Measurements from ENCODE around the gene PDCL3. TPM values are rescaled to one million over a fixed set of nuclear protein-coding genes. Genes with fewer than 3 reads are reported as not detected.

Gene PDCL3
- total RNA-seq, 2 experiments from 2014 or later = 10.6 to 21.7 TPM

- ChIA-PET CTCF (ENCODE audit: unreplicated experiment) (no interaction called here), POLR2A (no interaction called here)
- Histone ChIP-seq H2AFZ (ENCODE audit: low read length) (no peak overlapping the region), H3K4me3 (ENCODE audit: low read depth, low read length, poor library complexity, severe bottlenecking) (no peak overlapping the region), H4K20me1 (ENCODE audit: insufficient read depth, low read length) (no peaks in the 10 kb centered on the region), H3K36me3 (ENCODE audit: insufficient read depth, low read length) (no peaks in the 10 kb centered on the region), H3K4me2 (ENCODE audit: low read length) (no peak overlapping the region), H3K9me2 (ENCODE audit: insufficient read depth, low read length) (no peaks in the 10 kb centered on the region), H3K4me1 (ENCODE audit: insufficient read depth, low read length, poor library complexity, severe bottlenecking) (peaks cover 14% of the 10 kb centered on the region), H3K27ac (ENCODE audit: low read depth, low read length, poor library complexity, severe bottlenecking) (no peak overlapping the region), H3K79me2 (ENCODE audit: insufficient read depth, low read depth, low read length) (no peaks in the 10 kb centered on the region), H3K9me3 (ENCODE audit: low read length) (no peaks in the 10 kb centered on the region)
- BruUV-seq (replicated peaks) = no TSS peak
- intact Hi-C loops (cut with micrococcal nuclease; ENCODE audit: unreplicated experiment) = no loop called here
- no peak for TF ChIP-seq EZH2phosphoT487 (IDR thresholded peaks at IDR 0.05; ENCODE audit: borderline replicate concordance, low read depth, low read length)
- TF ChIP-seq CTCF (conservative IDR thresholded peaks at IDR 0.05; ENCODE audit: low read length) = no peak
- DNase-seq (ENCODE audit: low spot score) = no peak
Observed at GRCh38 chr2:100584816-100585215, 22.0 kb downstream of the PDCL3 start.

- TF ChIP-seq CTCF (conservative IDR thresholded peaks at IDR 0.05; ENCODE audit: low read length) (no peak), EZH2phosphoT487 (IDR thresholded peaks at IDR 0.05; ENCODE audit: borderline replicate concordance, low read depth, low read length) (no peak)
- CTCF ChIA-PET (ENCODE audit: unreplicated experiment) = no interaction called here
- intact Hi-C loops (cut with micrococcal nuclease; ENCODE audit: unreplicated experiment) = no loop called here
- H2AFZ ChIP-seq (ENCODE audit: low read length) = no peak overlapping the region
- no peak overlapping the region for H3K27ac ChIP-seq (ENCODE audit: low read depth, low read length, poor library complexity, severe bottlenecking)
- no peak overlapping the region for H3K4me2 ChIP-seq (ENCODE audit: low read length)
- POLR2A ChIA-PET = interaction anchor here (1.0 kb wide), 1 partner anchor 10 kb away, joined by 3 read pairs; no protein-coding TSS in a partner anchor
- H3K4me3 ChIP-seq (ENCODE audit: low read depth, low read length, poor library complexity, severe bottlenecking) = no peak overlapping the region
- no peaks in the 10 kb centered on the region for H3K9me2 ChIP-seq (ENCODE audit: insufficient read depth, low read length)
- H3K4me1 ChIP-seq (ENCODE audit: insufficient read depth, low read length, poor library complexity, severe bottlenecking) = no peaks in the 10 kb centered on the region
- no peaks in the 10 kb centered on the region for H4K20me1 ChIP-seq (ENCODE audit: insufficient read depth, low read length)
- no peaks in the 10 kb centered on the region for H3K36me3 ChIP-seq (ENCODE audit: insufficient read depth, low read length)
- DNase-seq (ENCODE audit: low spot score) = no peak
- no TSS peak for BruUV-seq (replicated peaks)
- no peaks in the 10 kb centered on the region for H3K79me2 ChIP-seq (ENCODE audit: insufficient read depth, low read depth, low read length)
- H3K9me3 ChIP-seq (ENCODE audit: low read length) = no peaks in the 10 kb centered on the region
Observed at GRCh38 chr2:100588071-100588786, 25.4 kb downstream of the PDCL3 start.

- ChIA-PET CTCF (ENCODE audit: unreplicated experiment) (no interaction called here), POLR2A (no interaction called here)
- Histone ChIP-seq H4K20me1 (ENCODE audit: insufficient read depth, low read length) (no peaks in the 10 kb centered on the region), H3K4me1 (ENCODE audit: insufficient read depth, low read length, poor library complexity, severe bottlenecking) (no peaks in the 10 kb centered on the region), H3K4me3 (ENCODE audit: low read depth, low read length, poor library complexity, severe bottlenecking) (no peak overlapping the region), H2AFZ (ENCODE audit: low read length) (no peak overlapping the region), H3K9me2 (ENCODE audit: insufficient read depth, low read length) (no peaks in the 10 kb centered on the region), H3K27ac (ENCODE audit: low read depth, low read length, poor library complexity, severe bottlenecking) (no peak overlapping the region), H3K79me2 (ENCODE audit: insufficient read depth, low read depth, low read length) (no peaks in the 10 kb centered on the region), H3K9me3 (ENCODE audit: low read length) (no peaks in the 10 kb centered on the region), H3K4me2 (ENCODE audit: low read length) (no peak overlapping the region), H3K36me3 (ENCODE audit: insufficient read depth, low read length) (no peaks in the 10 kb centered on the region)
- DNase-seq (ENCODE audit: low spot score) = no peak
- intact Hi-C loops (cut with micrococcal nuclease; ENCODE audit: unreplicated experiment) = no loop called here
- no TSS peak for BruUV-seq (replicated peaks)
- TF ChIP-seq CTCF (conservative IDR thresholded peaks at IDR 0.05; ENCODE audit: low read length) = no peak
- no peak for TF ChIP-seq EZH2phosphoT487 (IDR thresholded peaks at IDR 0.05; ENCODE audit: borderline replicate concordance, low read depth, low read length)
Observed at GRCh38 chr2:100589527-100589926, 26.7 kb downstream of the PDCL3 start.

Data from OCI-LY7 (cell line).